ENCODE data around the gene FOXO3. TPM values are rescaled to one million over a fixed set of nuclear protein-coding genes. Genes with fewer than 3 reads are reported as not detected.

Gene FOXO3
- total RNA-seq, 1 donor from 2014 or later = 20.8 TPM

GRCh38 chr6:108574457-108575141 is 13.9 kb downstream of the FOXO3 start:
- DNase-seq (ENCODE audit: extremely low read depth, low read depth, low spot score) = no peak

GRCh38 chr6:108575905-108576494 is 15.3 kb downstream of the FOXO3 start:
- DNase-seq (ENCODE audit: extremely low read depth, low read depth, low spot score) = no peak

- no peak for DNase-seq (ENCODE audit: extremely low read depth, low read depth, low spot score)
These were observed 16.0 kb downstream of the FOXO3 start for GRCh38 chr6:108576709-108577108.

GRCh38 chr6:108578166-108578565 is 17.4 kb downstream of the FOXO3 start:
- DNase-seq (ENCODE audit: extremely low read depth, low read depth, low spot score) = no peak

- no peak for DNase-seq (ENCODE audit: extremely low read depth, low read depth, low spot score)
These were observed 18.0 kb downstream of the FOXO3 start for GRCh38 chr6:108578595-108579327.

GRCh38 chr6:108579328-108579721 is 18.6 kb downstream of the FOXO3 start:
- DNase-seq (ENCODE audit: extremely low read depth, low read depth, low spot score) = no peak

GRCh38 chr6:108580646-108581045 is 19.9 kb downstream of the FOXO3 start:
- DNase-seq (ENCODE audit: extremely low read depth, low read depth, low spot score) = no peak

GRCh38 chr6:108581237-108581931 is 20.7 kb downstream of the FOXO3 start:
- no peak for DNase-seq (ENCODE audit: extremely low read depth, low read depth, low spot score)

GRCh38 chr6:108581932-108582475 is 21.3 kb downstream of the FOXO3 start:
- DNase-seq (ENCODE audit: extremely low read depth, low read depth, low spot score) = no peak

- no peak for DNase-seq (ENCODE audit: extremely low read depth, low read depth, low spot score)
These were observed 21.9 kb downstream of the FOXO3 start for GRCh38 chr6:108582618-108583017.

- DNase-seq (ENCODE audit: extremely low read depth, low read depth, low spot score) = no peak
These were observed 23.6 kb downstream of the FOXO3 start for GRCh38 chr6:108584323-108584722.

GRCh38 chr6:108585359-108585758 is 24.6 kb downstream of the FOXO3 start:
- no peak for DNase-seq (ENCODE audit: extremely low read depth, low read depth, low spot score)

GRCh38 chr6:108585921-108586536 is 25.3 kb downstream of the FOXO3 start:
- DNase-seq (ENCODE audit: extremely low read depth, low read depth, low spot score) = no peak

GRCh38 chr6:108587258-108588059 is 26.7 kb downstream of the FOXO3 start:
- DNase-seq (ENCODE audit: extremely low read depth, low read depth, low spot score) = no peak

- DNase-seq (ENCODE audit: extremely low read depth, low read depth, low spot score) = no peak
These were observed 27.9 kb downstream of the FOXO3 start for GRCh38 chr6:108588586-108588985.

- DNase-seq (ENCODE audit: extremely low read depth, low read depth, low spot score) = no peak
These were observed 28.6 kb downstream of the FOXO3 start for GRCh38 chr6:108589244-108589791.

- no peak for DNase-seq (ENCODE audit: extremely low read depth, low read depth, low spot score)
These were observed 30.5 kb downstream of the FOXO3 start for GRCh38 chr6:108591040-108591816.

- no peak for DNase-seq (ENCODE audit: extremely low read depth, low read depth, low spot score)
These were observed 31.9 kb downstream of the FOXO3 start for GRCh38 chr6:108592371-108593337.
